HL-60 (cell line): Measurements from ENCODE around the gene SLC39A5.

Experiments used
- CTCF ChIP-seq: IDR thresholded peaks from one replicate; pipeline ENCODE4 v1.5.1; 2011; ENCODE audit warnings: low read length, control low read depth, inconsistent platforms; ENCODE audit not compliant: insufficient read depth
- GABPA ChIP-seq: IDR thresholded peaks from 2 replicates; pipeline ENCODE4 v1.6.1; 2012; ENCODE audit warnings: low read depth
- POLR2AphosphoS5 ChIP-seq: IDR thresholded peaks from 2 replicates; pipeline ENCODE4 v1.6.1; 2012; ENCODE audit warnings: low read depth
- REST ChIP-seq: IDR thresholded peaks from 2 replicates; pipeline ENCODE4 v1.6.1; 2012; ENCODE audit warnings: low read depth; ENCODE audit not compliant: insufficient replicate concordance
- SPI1 ChIP-seq: IDR thresholded peaks from 2 replicates; pipeline ENCODE4 v1.6.1; 2012; ENCODE audit warnings: low read depth, mild to moderate bottlenecking, borderline replicate concordance

GRCh38 chr12:56257071-56257470, 27.2 kb downstream of the SLC39A5 start:
- no peak for TF ChIP-seq REST
- TF ChIP-seq CTCF: no peak
- TF ChIP-seq POLR2AphosphoS5: no peak
- no peak for TF ChIP-seq GABPA
- TF ChIP-seq SPI1: no peak
